GM13977 (cell line): ENCODE results near the gene MMADHC.

ENCODE experiments used
- DNase-seq: peaks from one replicate; pipeline ENCODE4 v3.0.0; 2012; ENCODE audit warnings: low spot score
- in situ Hi-C: fragments of 300-500 bp; cut with MboI; formaldehyde crosslinking; loops from one replicate; pipeline ENCODE4 v1.12.0; 2022; ENCODE audit warnings: low sequenced_read_pairs, low pct_unique_long_range_greater_than_20kb, mixed read lengths, inconsistent platforms; ENCODE audit not compliant: unreplicated experiment
- TF ChIP-seq, protein P1 (sequence below): IDR thresholded peaks from 2 replicates; pipeline ENCODE4 v1.5.1; 2012; ENCODE audit warnings: mild to moderate bottlenecking, control low read depth; ENCODE audit not compliant: insufficient read depth; ENCODE audit errors: extremely low read depth, missing control alignments

Gene MMADHC

GRCh38 chr2:149587220-149587949 lies at the start of gene MMADHC:
Gene MMADHC (minus strand): TSS chr2:149587775. CDS start chr2:149587097, 678 bp downstream.
- in situ Hi-C loops: loop anchor here (25.0 kb wide), 2 partner anchors 900 to 1450 kb away; partner anchors contain the start of gene RND3
- TF ChIP-seq, protein P1, sequence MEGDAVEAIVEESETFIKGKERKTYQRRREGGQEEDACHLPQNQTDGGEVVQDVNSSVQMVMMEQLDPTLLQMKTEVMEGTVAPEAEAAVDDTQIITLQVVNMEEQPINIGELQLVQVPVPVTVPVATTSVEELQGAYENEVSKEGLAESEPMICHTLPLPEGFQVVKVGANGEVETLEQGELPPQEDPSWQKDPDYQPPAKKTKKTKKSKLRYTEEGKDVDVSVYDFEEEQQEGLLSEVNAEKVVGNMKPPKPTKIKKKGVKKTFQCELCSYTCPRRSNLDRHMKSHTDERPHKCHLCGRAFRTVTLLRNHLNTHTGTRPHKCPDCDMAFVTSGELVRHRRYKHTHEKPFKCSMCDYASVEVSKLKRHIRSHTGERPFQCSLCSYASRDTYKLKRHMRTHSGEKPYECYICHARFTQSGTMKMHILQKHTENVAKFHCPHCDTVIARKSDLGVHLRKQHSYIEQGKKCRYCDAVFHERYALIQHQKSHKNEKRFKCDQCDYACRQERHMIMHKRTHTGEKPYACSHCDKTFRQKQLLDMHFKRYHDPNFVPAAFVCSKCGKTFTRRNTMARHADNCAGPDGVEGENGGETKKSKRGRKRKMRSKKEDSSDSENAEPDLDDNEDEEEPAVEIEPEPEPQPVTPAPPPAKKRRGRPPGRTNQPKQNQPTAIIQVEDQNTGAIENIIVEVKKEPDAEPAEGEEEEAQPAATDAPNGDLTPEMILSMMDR: no peak
- DNase-seq: peak; percentile 77

GRCh38 chr2:149634103-149634502 lies 46.5 kb upstream of the MMADHC start:
- in situ Hi-C loops: no loop called here
- no peak for DNase-seq
- TF ChIP-seq, protein P1: no peak

DNA sequence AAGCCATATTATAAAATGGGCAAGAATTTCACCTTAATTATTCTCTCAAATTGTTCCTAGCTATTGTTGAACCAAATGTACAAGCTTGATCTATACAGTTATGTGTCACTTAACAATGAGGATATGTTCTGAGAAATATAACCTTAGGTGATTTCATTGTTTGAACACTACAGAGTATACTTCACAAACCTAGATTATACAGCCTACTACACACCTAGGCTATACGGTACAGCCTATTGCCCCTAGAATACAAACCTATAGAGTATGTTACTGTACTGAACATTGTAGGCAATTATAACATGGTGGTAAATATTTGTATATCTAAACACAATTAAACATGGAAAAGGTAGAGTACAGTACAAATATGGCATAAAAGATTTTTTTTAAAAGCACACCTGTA lies 42.9 kb upstream of the MMADHC start:
- in situ Hi-C loops: no loop called here
- TF ChIP-seq, protein P1: no peak
- no peak for DNase-seq

- TF ChIP-seq, protein P1: no peak
- in situ Hi-C loops: no loop called here
- DNase-seq: no peak
Observed at GRCh38 chr2:149629026-149629425, 41.5 kb upstream of the MMADHC start.

DNA sequence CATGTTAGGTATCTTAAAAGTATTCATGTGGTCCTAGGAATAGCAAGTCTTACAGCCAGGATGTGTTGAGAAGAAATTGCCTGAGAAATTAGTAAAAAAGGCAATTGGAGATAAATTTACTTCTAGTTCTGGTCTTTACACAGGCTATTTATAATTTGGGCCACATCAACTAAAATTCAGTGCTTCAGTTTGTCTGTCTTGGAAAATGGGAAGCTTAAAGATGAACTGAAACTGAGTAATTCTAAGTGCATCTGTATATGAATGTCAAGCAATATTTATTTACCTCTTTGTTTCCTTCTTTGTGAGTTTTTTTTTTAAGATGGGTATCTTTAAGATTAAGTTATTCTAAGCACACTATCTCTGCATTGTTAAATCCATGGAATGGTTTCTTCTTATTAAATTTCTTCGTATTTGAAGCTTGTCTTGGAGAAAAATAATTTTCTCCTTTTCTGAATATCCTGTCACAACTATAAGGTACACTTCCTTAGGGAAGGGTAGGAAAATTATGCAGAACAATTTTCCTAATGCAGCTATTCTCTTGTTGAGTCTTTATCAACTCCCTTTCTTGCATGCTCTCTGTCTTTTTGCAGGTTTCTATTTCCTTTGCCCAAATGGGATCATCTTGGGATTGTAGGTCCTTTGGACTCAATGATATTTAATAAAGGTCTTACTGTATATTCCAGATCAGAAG lies 39.7 kb upstream of the MMADHC start:
- in situ Hi-C loops: no loop called here
- DNase-seq: no peak
- TF ChIP-seq, protein P1: no peak

DNA sequence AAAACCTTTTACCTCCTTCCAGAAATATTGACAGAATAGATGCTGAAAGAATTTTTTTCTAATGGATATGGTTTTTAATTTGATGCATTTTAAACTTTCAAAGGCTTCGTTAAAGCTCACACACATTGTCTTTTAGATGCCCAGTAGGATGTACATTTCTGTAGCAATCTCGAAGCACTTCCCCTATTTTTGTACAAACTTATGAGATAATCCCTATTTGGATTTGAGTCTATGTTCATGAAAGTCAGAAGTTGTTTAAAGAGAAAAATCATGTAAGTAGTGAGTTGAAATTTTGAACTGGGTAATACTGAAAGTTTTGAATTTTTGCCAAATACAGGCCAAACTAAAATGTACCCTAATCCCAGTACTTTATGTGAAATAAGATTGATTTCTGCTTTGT lies 38.1 kb upstream of the MMADHC start:
- TF ChIP-seq, protein P1: no peak
- DNase-seq: no peak

More for the DNA sequence above, 38.1 kb upstream of the MMADHC start:
- in situ Hi-C loops: no loop called here
